A549 (cell line): ENCODE results near the gene MINAR2.

Source experiments
- BCL3 ChIP-seq: fragments of >200 bp; sonication (Bioruptor Twin); formaldehyde crosslinking; IDR thresholded peaks from 3 replicates; pipeline ENCODE4 v1.6.1; 2016
- PHF8 ChIP-seq: fragments of 200-600 bp; sonication (generic); IDR thresholded peaks from 2 replicates; pipeline ENCODE4 v1.6.1; 2016; ENCODE audit warnings: low read depth, mild to moderate bottlenecking, antibody characterized with exemption, moderate library complexity, borderline replicate concordance

- TF ChIP-seq PHF8 (no peak), BCL3 (no peak)
Observed at GRCh38 chr5:129760636-129761325, 12.9 kb downstream of the MINAR2 start.
